ENCODE results near the gene LCE3C.

- TF ChIP-seq POLR2A (IDR thresholded peaks at IDR 0.05; ENCODE audit: low read length) = no peak
- TF ChIP-seq GATA1 (IDR thresholded peaks at IDR 0.05; ENCODE audit: low read depth, low read length) = no peak
These were observed 43.9 kb downstream of the LCE3C start for GRCh38 chr1:152643945-152644344.

All from erythroblast (primary cell).